HG03457 (cell line): Measurements from ENCODE around the gene HOXB6.

Source experiments
- ATAC-seq: cut with Tn5 transposase; IDR thresholded peaks from one replicate; pipeline ENCODE4 v1.9.1; 2021; ENCODE audit warnings: moderate number of reproducible peaks; ENCODE audit not compliant: unreplicated experiment

HOXB6 gene

GRCh38 chr17:48583708-48584222 is 21.0 kb downstream of the HOXB6 start:
- no peak for ATAC-seq

GRCh38 chr17:48582750-48583069 is 22.1 kb downstream of the HOXB6 start:
- ATAC-seq, result no peak

DNA sequence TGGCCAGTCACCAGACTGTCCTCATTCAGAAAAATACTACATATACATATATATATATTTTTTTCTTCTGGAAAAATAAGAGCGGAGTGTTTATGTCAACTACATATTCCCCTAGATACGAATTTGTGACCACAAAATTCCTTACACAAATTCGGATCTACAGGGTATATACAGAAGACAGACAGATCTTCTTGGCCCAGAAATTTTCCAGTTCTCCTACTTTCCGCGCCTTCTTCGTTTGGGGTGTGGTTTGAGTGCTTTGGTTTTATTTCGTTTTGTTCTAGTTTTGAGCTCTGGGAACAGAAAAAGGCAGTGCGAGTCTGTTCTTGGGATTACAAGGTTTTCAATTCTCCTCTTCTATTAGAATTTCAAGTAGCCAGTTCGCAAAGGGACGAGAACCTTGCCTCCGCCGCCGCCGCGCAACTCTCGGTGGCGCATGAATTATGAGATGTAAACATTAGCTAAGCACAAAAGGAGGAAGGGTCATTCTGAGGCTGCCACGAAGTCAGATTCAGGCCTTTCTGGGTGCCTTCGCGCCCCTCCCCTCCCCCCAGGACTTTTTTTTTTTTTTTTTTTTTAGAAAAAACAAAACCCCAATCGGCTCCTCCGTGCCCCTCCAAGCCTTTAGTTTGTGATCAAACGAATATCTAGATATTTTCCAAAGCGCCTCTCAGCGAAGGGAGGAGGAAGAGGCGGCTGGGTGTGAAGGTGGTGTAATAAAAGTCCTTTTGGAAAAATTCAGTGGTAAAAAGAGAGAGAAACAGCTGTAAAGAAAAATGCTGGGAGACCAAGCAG is 24.8 kb downstream of the HOXB6 start:
- ATAC-seq, result no peak

- no peak for ATAC-seq
Observed at GRCh38 chr17:48579471-48579759, 25.4 kb downstream of the HOXB6 start.

DNA sequence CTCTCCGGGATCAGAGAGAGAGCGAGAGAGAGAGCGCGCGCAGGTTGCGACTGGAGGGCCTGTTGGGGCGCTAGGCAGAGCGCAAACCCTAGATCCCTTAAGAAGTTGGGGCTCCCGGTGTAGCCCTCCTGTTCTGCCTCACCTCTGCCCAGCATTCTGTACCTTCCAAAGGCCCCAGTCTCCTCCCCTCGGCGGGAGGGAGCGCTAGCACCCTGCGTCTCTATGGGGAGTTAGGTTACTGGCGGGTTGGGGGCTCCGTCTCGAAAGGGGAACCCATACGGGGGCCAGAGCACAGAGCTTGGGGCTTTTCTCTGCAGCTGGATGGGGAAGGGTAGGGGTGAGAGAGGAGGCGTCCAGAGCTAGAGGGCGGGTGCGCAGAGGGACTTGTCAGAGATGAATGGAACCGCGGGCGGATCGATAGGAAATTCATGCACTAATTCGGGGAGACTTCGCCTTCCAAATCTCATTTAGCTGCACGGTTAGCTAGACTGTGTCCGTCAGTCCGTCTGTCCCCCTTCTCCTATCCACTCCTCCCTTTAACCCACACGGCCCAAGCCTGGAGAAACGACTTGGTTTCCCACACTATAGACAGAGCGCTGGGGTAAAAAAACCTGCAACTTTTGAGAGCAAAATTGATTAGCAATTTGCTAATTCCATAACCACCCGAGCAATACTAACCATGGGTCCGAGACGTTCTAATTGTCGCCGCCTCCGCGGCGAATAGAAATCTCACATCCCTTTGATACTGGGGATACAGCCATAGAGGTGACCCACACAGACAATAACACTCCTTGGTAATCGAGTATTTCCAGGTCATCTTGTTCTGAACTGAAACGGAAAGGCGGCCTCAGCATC is 25.9 kb downstream of the HOXB6 start:
- no peak for ATAC-seq

DNA sequence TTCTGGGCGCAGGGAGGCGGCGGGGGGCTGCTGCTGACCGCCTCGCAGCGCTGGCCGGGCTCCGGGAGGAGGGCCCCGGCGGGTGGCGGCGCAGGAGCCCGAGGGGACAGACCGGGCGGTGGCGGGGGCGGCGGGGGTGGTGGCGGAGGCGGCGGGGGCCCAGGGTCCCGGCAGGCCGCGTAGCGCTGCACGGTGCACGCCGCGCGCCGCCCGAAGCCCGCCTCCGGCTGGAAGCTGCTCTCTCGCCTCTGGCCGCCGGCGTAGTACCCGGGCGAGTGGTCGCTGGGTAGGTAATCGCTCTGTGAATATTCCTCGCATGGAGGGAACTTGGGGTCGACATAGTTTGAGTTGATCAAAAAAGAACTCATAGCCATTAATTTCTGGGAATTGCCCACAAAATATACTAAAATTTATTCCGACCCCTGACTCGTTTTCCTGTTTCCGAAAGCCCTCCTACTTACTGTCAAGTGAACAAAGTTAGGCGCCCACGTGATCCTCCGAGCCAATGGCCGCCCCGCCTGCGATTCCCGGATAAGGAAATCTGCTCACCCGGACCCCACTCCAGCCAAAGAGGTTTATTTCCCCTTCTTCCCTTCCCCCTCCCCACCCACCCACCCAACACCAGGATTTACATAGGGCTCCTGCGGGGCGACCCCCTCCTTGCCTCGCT is 26.7 kb downstream of the HOXB6 start, which contains the start of gene HOXB4:
TSS of gene HOXB4 (minus strand) at position 405 of the 670 bp plus-strand sequence. CDS start at position 374, 31 bp downstream.
- no peak for ATAC-seq

- no peak for ATAC-seq
Observed at GRCh38 chr17:48577330-48577945, 27.3 kb downstream of the HOXB6 start.

GRCh38 chr17:48576479-48577309 is 28.1 kb downstream of the HOXB6 start:
- ATAC-seq, result no peak

DNA sequence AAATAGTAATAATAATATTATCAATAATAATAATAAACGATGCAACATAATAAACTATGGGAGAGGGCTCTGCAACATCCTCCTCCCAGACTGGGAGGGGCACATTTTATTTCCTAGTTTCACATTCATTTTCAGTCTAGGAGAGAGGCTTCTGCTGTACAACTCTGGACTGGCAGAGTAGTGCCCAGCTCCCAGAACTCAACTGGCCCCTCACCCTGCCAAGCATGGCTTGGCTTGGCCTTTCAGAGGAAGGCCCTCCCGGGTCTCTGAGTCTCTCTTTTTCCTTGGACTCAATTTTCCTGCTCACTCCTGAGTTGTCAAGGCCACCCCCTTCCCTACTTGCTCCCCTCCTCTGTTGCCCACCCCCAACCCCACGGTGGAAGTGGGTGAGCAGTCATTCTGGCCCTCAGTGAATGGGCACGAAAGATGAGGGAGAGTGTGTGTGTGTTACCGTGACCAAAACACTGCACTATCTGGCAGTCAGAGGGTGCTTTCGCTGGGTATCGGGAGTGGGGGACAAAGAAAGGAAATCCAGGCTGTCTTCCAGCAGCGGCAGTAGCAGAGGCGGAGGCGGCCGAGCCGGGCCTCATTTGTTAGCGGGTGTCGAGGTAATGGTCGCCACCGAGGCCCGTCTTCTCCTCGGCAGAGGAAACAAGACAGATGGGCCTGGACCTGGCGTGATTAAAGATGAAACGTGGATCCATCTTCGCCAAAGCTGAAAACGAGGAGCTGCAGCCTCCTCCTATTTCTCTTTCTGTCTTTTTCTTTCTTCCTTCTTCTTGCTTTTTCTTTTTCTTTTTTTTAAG is 28.9 kb downstream of the HOXB6 start:
- ATAC-seq, result no peak

DNA sequence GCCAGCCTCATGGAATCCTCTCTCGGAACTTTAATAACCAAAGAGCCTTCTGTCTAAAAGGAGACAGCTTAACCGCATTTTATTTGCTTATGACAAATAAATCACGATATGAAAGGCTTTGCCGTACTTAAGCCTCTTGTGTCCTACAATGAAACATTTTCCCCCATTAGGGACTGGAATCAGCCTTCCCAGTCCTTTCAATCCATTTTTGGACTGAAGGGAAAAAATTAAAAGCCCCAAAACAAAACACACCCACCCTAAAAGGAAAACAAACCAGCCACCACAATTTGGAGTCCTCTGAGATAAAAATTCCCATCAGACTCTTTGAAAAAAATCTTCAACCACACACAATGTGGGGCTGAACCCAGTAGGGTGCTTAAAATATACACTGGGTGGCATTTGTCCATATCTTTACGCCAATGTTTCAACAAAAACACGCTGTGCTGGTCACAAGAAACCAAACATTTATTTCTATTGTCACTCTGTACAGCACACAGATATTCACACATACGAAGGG is 29.7 kb downstream of the HOXB6 start:
- ATAC-seq, result no peak

GRCh38 chr17:48574505-48575065 is 30.2 kb downstream of the HOXB6 start:
- ATAC-seq, result no peak

- no peak for ATAC-seq
Observed at GRCh38 chr17:48571826-48572417, 32.9 kb downstream of the HOXB6 start.

- no peak for ATAC-seq
Observed at GRCh38 chr17:48571024-48571818, 33.6 kb downstream of the HOXB6 start.

DNA sequence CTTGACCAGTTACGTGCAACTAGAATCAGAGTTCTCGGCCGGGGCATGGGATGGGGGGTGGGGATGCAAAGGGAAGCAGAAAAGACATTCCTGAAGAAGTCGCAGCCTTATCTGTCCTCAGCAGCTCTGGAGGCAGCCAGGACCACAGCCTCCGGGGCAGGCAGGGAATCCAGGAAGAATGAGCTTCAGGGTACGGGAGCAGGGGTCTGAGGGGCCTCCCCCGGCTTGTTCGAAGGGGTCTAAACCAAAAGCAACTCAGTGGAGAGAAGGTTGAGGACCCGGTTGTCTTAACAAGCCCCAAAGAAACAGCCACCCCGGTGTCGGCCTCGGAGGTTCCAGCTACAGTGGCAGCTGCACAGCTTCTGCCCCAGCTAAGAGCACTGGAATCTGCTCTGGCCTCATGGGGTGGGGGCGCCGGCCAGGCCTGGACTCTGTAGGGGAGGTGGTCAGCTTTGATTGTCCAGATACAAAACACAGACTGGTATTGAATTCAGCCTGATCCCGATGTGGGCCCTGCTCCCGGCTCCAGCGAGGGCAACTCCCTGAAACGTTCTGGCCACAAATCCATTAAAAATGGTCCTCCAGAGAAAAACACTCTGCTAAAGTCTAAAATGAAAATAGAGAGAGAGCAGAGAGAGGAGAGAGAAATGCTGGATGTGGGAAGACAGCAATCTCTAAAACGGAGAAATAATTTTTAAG is 34.3 kb downstream of the HOXB6 start:
- ATAC-seq, result no peak

- no peak for ATAC-seq
Observed at GRCh38 chr17:48569674-48570324, 35.0 kb downstream of the HOXB6 start.

- no peak for ATAC-seq
Observed at GRCh38 chr17:48569240-48569582, 35.6 kb downstream of the HOXB6 start.
